Osteoblast (primary cell): ENCODE measurements around the gene TENM3. TPM values are rescaled to one million over a fixed set of nuclear protein-coding genes. Genes with fewer than 3 reads are reported as not detected.

Experiments
- DNase-seq: peaks from one replicate; pipeline ENCODE4 v3.0.0; 2011; ENCODE audit warnings: low spot score, mixed read lengths; ENCODE audit not compliant: insufficient read length; ENCODE audit errors: missing footprints
- H2AFZ ChIP-seq: 2 replicates; pipeline ENCODE4 v1.6.0; 2011; ENCODE audit warnings: mild to moderate bottlenecking, low read length
- H3K27ac ChIP-seq: 2 replicates; pipeline ENCODE4 v1.5.1; 2011; ENCODE audit warnings: mild to moderate bottlenecking, low read depth, low read length, moderate library complexity
- H3K27me3 ChIP-seq: 2 replicates; pipeline ENCODE4 v1.6.0; 2012; ENCODE audit warnings: mild to moderate bottlenecking, control low read depth, inconsistent platforms, low read length, moderate library complexity; ENCODE audit not compliant: insufficient read depth
- H3K36me3 ChIP-seq: 2 replicates; pipeline ENCODE4 v1.5.1; 2011; ENCODE audit warnings: mild to moderate bottlenecking, low read length, control low read depth, moderate library complexity; ENCODE audit not compliant: insufficient read depth
- H3K4me1 ChIP-seq: 2 replicates; pipeline ENCODE4 v1.5.1; 2011; ENCODE audit warnings: mild to moderate bottlenecking, low read length, control low read depth, moderate library complexity; ENCODE audit not compliant: insufficient read depth
- H3K4me2 ChIP-seq: 2 replicates; pipeline ENCODE4 v1.6.0; 2011; ENCODE audit warnings: mild to moderate bottlenecking, low read length; ENCODE audit not compliant: insufficient read depth
- H3K4me3 ChIP-seq: fragments of 200-600 bp; sonication (generic); 3 replicates; pipeline ENCODE4 v1.5.1; 2012; ENCODE audit warnings: mild to moderate bottlenecking, low read length, inconsistent platforms; ENCODE audit not compliant: insufficient read depth
- H3K79me2 ChIP-seq: 2 replicates; pipeline ENCODE4 v1.6.0; 2012; ENCODE audit warnings: mild to moderate bottlenecking, low read length, control low read depth, inconsistent platforms; ENCODE audit not compliant: insufficient read depth
- H3K9me3 ChIP-seq: 2 replicates; pipeline ENCODE4 v1.5.1; 2011; ENCODE audit warnings: low read depth, low read length, control low read depth
- H4K20me1 ChIP-seq: 2 replicates; pipeline ENCODE4 v1.6.0; 2012; ENCODE audit warnings: mild to moderate bottlenecking, low read length, control low read depth; ENCODE audit not compliant: insufficient read depth
- total RNA-seq: library from RNA; depleted of rRNA; stranded (reverse); fragments of >200 nt; gene quantifications from 2 replicates; pipeline ENCODE4 v1.2.3, GENCODE V29; 2012
- TF ChIP-seq, protein P1 (sequence below): IDR thresholded peaks from 2 replicates; pipeline ENCODE4 v1.5.1; 2011; ENCODE audit warnings: mild to moderate bottlenecking, low read depth, low read length, moderate library complexity; ENCODE audit errors: extremely low read depth

The TENM3 gene
- total RNA-seq, 1 donor = 59.0 TPM

DNA sequence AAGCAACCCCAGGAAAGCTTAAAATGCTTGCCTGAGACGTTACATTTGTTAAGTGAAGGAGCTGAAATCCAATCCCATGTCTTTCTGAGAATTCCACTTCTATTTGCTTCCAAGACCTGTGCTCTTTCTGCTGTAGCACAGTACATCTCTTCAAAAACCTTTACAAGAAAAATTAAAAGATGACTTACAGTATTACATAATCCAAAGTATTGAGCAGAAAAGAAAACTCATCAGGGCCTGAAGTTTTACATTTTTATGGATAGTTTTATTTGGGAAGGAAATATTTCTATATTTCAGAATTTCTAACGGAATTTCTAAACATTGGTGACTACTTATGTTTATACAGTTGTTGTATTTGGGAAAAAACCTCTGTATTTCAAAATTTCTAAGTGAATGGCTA, 276.3 kb downstream of the TENM3 start:
- Histone ChIP-seq H3K4me3 (no peak overlapping the region), H2AFZ (no peak overlapping the region), H4K20me1 (no peaks in the 10 kb centered on the region), H3K79me2 (no peaks in the 10 kb centered on the region), H3K4me2 (no peak overlapping the region), H3K9me3 (no peaks in the 10 kb centered on the region), H3K4me1 (no peaks in the 10 kb centered on the region), H3K27ac (no peak overlapping the region), H3K36me3 (no peaks in the 10 kb centered on the region), H3K27me3 (no peaks in the 10 kb centered on the region)
- TF ChIP-seq, protein P1, sequence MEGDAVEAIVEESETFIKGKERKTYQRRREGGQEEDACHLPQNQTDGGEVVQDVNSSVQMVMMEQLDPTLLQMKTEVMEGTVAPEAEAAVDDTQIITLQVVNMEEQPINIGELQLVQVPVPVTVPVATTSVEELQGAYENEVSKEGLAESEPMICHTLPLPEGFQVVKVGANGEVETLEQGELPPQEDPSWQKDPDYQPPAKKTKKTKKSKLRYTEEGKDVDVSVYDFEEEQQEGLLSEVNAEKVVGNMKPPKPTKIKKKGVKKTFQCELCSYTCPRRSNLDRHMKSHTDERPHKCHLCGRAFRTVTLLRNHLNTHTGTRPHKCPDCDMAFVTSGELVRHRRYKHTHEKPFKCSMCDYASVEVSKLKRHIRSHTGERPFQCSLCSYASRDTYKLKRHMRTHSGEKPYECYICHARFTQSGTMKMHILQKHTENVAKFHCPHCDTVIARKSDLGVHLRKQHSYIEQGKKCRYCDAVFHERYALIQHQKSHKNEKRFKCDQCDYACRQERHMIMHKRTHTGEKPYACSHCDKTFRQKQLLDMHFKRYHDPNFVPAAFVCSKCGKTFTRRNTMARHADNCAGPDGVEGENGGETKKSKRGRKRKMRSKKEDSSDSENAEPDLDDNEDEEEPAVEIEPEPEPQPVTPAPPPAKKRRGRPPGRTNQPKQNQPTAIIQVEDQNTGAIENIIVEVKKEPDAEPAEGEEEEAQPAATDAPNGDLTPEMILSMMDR = no peak
- DNase-seq = no peak

DNA sequence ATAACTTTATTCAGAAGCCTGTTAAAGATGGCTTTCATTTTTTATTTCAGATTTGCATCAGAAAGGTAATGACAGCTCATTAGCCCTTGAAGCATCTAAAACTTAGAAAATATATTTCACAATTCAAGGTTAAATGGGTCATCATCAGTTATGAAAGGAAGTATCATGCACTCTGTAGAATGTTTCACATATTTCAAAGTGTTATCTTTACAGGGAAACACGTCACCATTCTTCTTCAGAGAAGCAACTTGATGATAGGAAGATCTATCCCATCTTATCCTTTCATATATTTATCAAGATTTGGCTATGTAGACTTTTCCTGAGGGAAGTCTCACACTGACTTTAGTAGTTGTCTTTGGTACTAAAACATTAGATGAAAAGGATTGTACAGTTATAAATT, 277.8 kb downstream of the TENM3 start:
- TF ChIP-seq, protein P1 = no peak
- no peak overlapping the region for H3K4me3 ChIP-seq
- H3K4me1 ChIP-seq = no peaks in the 10 kb centered on the region
- no peak for DNase-seq
- H3K36me3 ChIP-seq = no peaks in the 10 kb centered on the region
- H3K4me2 ChIP-seq = no peak overlapping the region
- no peak overlapping the region for H2AFZ ChIP-seq
- no peaks in the 10 kb centered on the region for H3K9me3 ChIP-seq
- no peaks in the 10 kb centered on the region for H3K79me2 ChIP-seq
- no peaks in the 10 kb centered on the region for H3K27me3 ChIP-seq
- H4K20me1 ChIP-seq = no peaks in the 10 kb centered on the region
- no peak overlapping the region for H3K27ac ChIP-seq

DNA sequence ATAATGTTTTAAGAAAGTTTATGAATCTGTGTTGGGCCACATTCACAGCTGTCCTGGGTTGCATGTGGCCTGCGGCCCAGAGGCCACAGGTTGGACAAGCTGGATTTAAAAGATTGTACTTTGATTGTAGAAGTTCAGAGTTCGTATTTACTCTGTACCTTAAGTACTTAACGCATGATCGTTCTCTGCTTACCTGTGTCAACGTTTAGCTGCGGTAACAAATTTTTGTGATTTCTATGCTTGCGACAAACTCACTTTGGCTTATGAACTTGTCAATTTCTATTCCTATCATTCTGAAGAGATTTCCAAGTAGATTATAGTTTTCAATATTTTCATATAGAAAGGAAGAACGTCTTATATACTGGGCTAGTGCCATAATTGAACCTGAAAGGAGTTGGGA, 285.6 kb downstream of the TENM3 start:
- no peaks in the 10 kb centered on the region for H3K27me3 ChIP-seq
- H3K4me3 ChIP-seq = no peak overlapping the region
- no peaks in the 10 kb centered on the region for H3K79me2 ChIP-seq
- H3K27ac ChIP-seq = no peak overlapping the region
- H4K20me1 ChIP-seq = no peaks in the 10 kb centered on the region
- no peaks in the 10 kb centered on the region for H3K9me3 ChIP-seq
- TF ChIP-seq, protein P1 = no peak
- H3K4me1 ChIP-seq = peaks cover 6% of the 10 kb centered on the region
- H2AFZ ChIP-seq = no peak overlapping the region
- no peaks in the 10 kb centered on the region for H3K36me3 ChIP-seq
- DNase-seq = no peak
- no peak overlapping the region for H3K4me2 ChIP-seq

DNA sequence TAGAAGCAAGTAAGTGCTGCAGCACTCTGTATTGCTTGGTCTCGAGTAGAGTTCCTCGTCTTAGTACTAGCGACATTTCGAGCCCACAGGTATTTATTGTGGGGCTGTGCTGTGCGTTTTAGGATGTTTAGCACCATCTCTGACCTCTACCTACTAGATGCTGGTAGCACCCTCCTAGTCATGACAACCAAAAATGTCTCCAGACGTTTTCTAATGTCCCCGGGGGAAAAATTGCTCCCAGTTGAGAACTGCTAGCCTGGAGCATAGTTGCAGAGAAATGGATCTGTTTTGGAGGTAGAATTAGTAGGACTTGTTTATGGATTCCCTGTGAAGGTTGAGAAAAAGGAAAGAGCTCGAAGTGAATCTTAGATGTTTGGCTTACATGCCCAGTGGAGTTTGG, 287.2 kb downstream of the TENM3 start:
- H3K4me3 ChIP-seq = no peak overlapping the region
- H2AFZ ChIP-seq = no peak overlapping the region
- H3K9me3 ChIP-seq = no peaks in the 10 kb centered on the region
- H4K20me1 ChIP-seq = no peaks in the 10 kb centered on the region
- H3K36me3 ChIP-seq = no peaks in the 10 kb centered on the region
- no peaks in the 10 kb centered on the region for H3K79me2 ChIP-seq
- DNase-seq = no peak
- peaks cover 6% of the 10 kb centered on the region for H3K4me1 ChIP-seq
- no peak overlapping the region for H3K4me2 ChIP-seq
- TF ChIP-seq, protein P1 = no peak
- no peaks in the 10 kb centered on the region for H3K27me3 ChIP-seq
- no peak overlapping the region for H3K27ac ChIP-seq
